Right atrium auricular region (tissue), 2 donors: Measurements from ENCODE around the gene SOCS6. TPM values are rescaled to one million over a fixed set of nuclear protein-coding genes. Genes with fewer than 3 reads are reported as not detected.

ENCODE experiments used
- DNase-seq: peaks from one replicate; pipeline ENCODE4 v3.0.0-alpha.2; 2019; ENCODE audit warnings: low spot score
- H3K27ac ChIP-seq, 2 donors: fragments of 200-600 bp; sonication (generic); 1 replicate in 1 of 2; 2 replicates in 1 of 2; pipeline ENCODE4 v1.5.1; 2016 to 2019
- H3K27me3 ChIP-seq, 2 donors: fragments of 200-600 bp; sonication (generic); one replicate each; pipeline versions ENCODE4 v1.5.1 to v1.6.0; 2017 to 2019
- H3K36me3 ChIP-seq: fragments of 200-600 bp; sonication (generic); one replicate; pipeline ENCODE4 v1.5.1; 2016
- H3K4me1 ChIP-seq, 2 donors: fragments of 200-600 bp; sonication (generic); one replicate each; pipeline versions ENCODE4 v1.5.1 to v1.6.0; 2017 to 2019
- H3K4me3 ChIP-seq, 2 donors: fragments of 200-600 bp; sonication (generic); 1 replicate in 1 of 2; 2 replicates in 1 of 2; pipeline ENCODE4 v1.5.1; 2017 to 2019; ENCODE audit warnings: mild to moderate bottlenecking in 1 of 2, moderate library complexity in 1 of 2
- H3K9me3 ChIP-seq, 2 donors: fragments of 200-600 bp; sonication (generic); one replicate each; pipeline ENCODE4 v1.5.1; 2019
- CTCF ChIP-seq, 2 donors: fragments of 200-600 bp; sonication (generic); IDR thresholded peaks; one replicate each; pipeline ENCODE4 v1.5.1; 2019; ENCODE audit warnings: antibody characterized with exemption in 2 of 2
- total RNA-seq, 2 donors: library from RNA; depleted of rRNA; stranded (reverse); fragments of >200 nt; gene quantifications; one replicate each; pipeline ENCODE4 v1.1.0, GENCODE V29; 2016

The SOCS6 gene
- total RNA-seq, 2 donors from 2014 or later, result 16.2 to 18.7 TPM

- Histone ChIP-seq H3K36me3 (peaks cover 18% of the 10 kb centered on the region), H3K4me1 (peaks cover 0 to 16% of the 10 kb centered on the region in 2 donors), H3K27me3 (no peaks in the 10 kb centered on the region), H3K27ac (no peak overlapping the region), H3K4me3 (no peak overlapping the region), H3K9me3 (no peaks in the 10 kb centered on the region)
- no peak for TF ChIP-seq CTCF (IDR thresholded peaks at IDR 0.05)
- DNase-seq, result no peak
Measured at GRCh38 chr18:70329071-70329470, 40.2 kb downstream of the SOCS6 start.

- Histone ChIP-seq H3K9me3 (peaks cover 0 to 8% of the 10 kb centered on the region in 2 donors), H3K36me3 (peaks cover 6% of the 10 kb centered on the region), H3K4me1 (peaks cover 0 to 17% of the 10 kb centered on the region in 2 donors), H3K27ac (no peak overlapping the region), H3K27me3 (no peaks in the 10 kb centered on the region), H3K4me3 (no peak overlapping the region)
- TF ChIP-seq CTCF (IDR thresholded peaks at IDR 0.05), result no peak
- no peak for DNase-seq
Measured at GRCh38 chr18:70330887-70331286, 42.0 kb downstream of the SOCS6 start.

GRCh38 chr18:70331456-70332097 is 42.7 kb downstream of the SOCS6 start:
- Histone ChIP-seq H3K9me3 (peaks cover 0 to 8% of the 10 kb centered on the region in 2 donors), H3K27me3 (no peaks in the 10 kb centered on the region), H3K27ac (no peak overlapping the region), H3K4me3 (no peak overlapping the region), H3K4me1 (peaks cover 0 to 20% of the 10 kb centered on the region in 2 donors), H3K36me3 (no peaks in the 10 kb centered on the region)
- no peak for DNase-seq
- no peak for TF ChIP-seq CTCF (IDR thresholded peaks at IDR 0.05)

GRCh38 chr18:70332694-70333093 is 43.8 kb downstream of the SOCS6 start:
- Histone ChIP-seq H3K36me3 (no peaks in the 10 kb centered on the region), H3K4me1 (peaks cover 0 to 24% of the 10 kb centered on the region in 2 donors), H3K27me3 (no peaks in the 10 kb centered on the region), H3K9me3 (peaks cover 0 to 8% of the 10 kb centered on the region in 2 donors), H3K4me3 (no peak overlapping the region), H3K27ac (no peak overlapping the region)
- no peak for DNase-seq
- TF ChIP-seq CTCF (IDR thresholded peaks at IDR 0.05), result no peak

- peaks cover 0 to 24% of the 10 kb centered on the region in 2 donors for H3K4me1 ChIP-seq
- H3K9me3 ChIP-seq, result peaks cover 0 to 8% of the 10 kb centered on the region in 2 donors
- H3K27ac ChIP-seq, result no peak overlapping the region
- no peak for DNase-seq
- no peak for TF ChIP-seq CTCF (IDR thresholded peaks at IDR 0.05)
- H3K27me3 ChIP-seq, result no peaks in the 10 kb centered on the region
- no peak overlapping the region for H3K4me3 ChIP-seq
- H3K36me3 ChIP-seq, result no peaks in the 10 kb centered on the region
Measured at GRCh38 chr18:70333316-70333715, 44.5 kb downstream of the SOCS6 start.

GRCh38 chr18:70333757-70334156 is 44.9 kb downstream of the SOCS6 start:
- H3K4me1 ChIP-seq, result peaks cover 0 to 21% of the 10 kb centered on the region in 2 donors
- no peaks in the 10 kb centered on the region for H3K36me3 ChIP-seq
- H3K27me3 ChIP-seq, result no peaks in the 10 kb centered on the region
- no peak for TF ChIP-seq CTCF (IDR thresholded peaks at IDR 0.05)
- no peak overlapping the region for H3K27ac ChIP-seq
- H3K9me3 ChIP-seq, result peaks cover 0 to 8% of the 10 kb centered on the region in 2 donors
- DNase-seq, result no peak
- no peak overlapping the region for H3K4me3 ChIP-seq
